SKM-1 treated with dmso at 0.1 percent for 144 hours (cell line): ENCODE results near the gene HK1.
"Not testable (repeated sequence)": the region's sequence is repeated elsewhere in the genome, so short reads cannot be mapped to it uniquely, and the experiment has no call there.

Experiments used
- DNase-seq: peaks from one replicate; lab custom pipeline; 2025; ENCODE audit not compliant: unreplicated experiment; lab: John Stamatoyannopoulos, UW

Gene HK1

DNA sequence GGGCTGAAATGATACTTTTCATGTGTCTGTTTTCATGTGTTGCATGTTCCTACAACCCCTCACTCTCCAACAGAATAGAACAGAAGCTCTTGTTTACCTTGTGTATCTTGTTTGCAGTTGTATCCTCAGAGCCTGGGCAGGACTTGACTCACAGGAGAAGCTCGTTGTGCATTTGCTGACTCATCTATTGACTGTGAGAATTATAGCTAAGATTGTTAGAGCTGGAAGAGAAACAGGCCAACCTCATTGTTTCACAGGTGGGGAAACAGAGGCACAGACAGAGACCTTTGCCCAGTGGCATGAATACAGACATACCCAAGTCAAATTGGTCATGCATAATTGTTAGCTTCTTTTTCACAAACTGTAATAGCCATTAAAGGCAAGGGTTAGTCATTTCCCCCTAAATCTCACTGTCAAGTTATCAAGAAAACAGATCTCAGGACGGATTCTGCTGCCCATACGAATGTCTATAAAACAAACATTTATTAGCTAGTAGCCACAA lies 168.4 kb downstream of the HK1 start:
- no peak for DNase-seq

- DNase-seq = peak; percentile 75
Measured at GRCh38 chr10:69449841-69450240, 171.5 kb downstream of the HK1 start.

- not testable (repeated sequence) for DNase-seq
Measured at GRCh38 chr10:69450395-69450794, 172.1 kb downstream of the HK1 start.

DNA sequence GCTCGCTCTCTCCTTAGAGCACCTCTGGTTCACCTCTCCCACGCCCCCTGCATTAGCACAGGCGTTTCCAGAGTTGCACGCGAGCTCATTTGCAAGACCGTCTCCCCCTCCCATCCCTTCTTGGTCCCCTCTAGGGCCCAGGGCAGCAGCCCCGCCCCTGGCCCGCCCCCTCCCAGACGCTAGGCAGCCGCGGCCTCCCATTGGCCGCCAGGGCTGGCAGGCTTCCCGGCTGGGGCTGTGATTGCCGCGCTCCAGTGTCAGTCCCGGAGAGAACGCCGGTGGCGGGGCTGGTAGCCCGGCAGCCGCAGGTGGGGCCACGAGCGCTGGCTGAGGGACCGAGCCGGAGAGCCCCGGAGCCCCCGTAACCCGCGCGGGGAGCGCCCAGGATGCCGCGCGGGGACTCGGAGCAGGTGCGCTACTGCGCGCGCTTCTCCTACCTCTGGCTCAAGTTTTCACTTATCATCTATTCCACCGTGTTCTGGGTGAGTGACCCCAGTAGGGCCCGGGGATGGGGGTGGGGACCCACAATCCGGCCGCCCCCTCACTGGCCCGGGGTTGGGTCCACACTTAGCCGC lies 173.0 kb downstream of the HK1 start, which contains the start of gene TSPAN15:
TSS of gene TSPAN15 (plus strand) at position 257 of the 575 bp plus-strand sequence. CDS start at position 387, 130 bp downstream.
- peak; percentile 79 for DNase-seq
